Hepatocyte (in vitro differentiated cells): ENCODE results near the gene OR1L8.

Source experiments
- CTCF ChIP-seq: fragments of 200-600 bp; sonication (generic); IDR thresholded peaks from 2 replicates; pipeline ENCODE4 v1.5.1; 2016; ENCODE audit warnings: antibody characterized with exemption, mild to moderate bottlenecking; ENCODE audit not compliant: poor library complexity
- EZH2 ChIP-seq: fragments of 200-600 bp; sonication (generic); IDR thresholded peaks from 2 replicates; pipeline ENCODE4 v1.6.1; 2016; ENCODE audit warnings: antibody characterized with exemption, mild to moderate bottlenecking, borderline replicate concordance
- EZH2phosphoT487 ChIP-seq: fragments of 200-600 bp; sonication (generic); IDR thresholded peaks from one replicate; pipeline ENCODE4 v1.6.1; 2018; ENCODE audit warnings: antibody characterized with exemption, mild to moderate bottlenecking, low read depth, moderate library complexity; ENCODE audit not compliant: unreplicated experiment, severe bottlenecking

GRCh38 chr9:122518841-122519240 lies 64.3 kb downstream of the OR1L8 start, which contains the start of gene OR1J4:
- TF ChIP-seq CTCF, result no peak
- TF ChIP-seq EZH2phosphoT487, result no peak
- no peak for TF ChIP-seq EZH2
